Lower leg skin (tissue), 3 donors: Measurements from ENCODE around the gene STARD13.
"Not testable (repeated sequence)": the region's sequence is repeated elsewhere in the genome, so short reads cannot be mapped to it uniquely, and the experiment has no call there.

Experiments used
- POLR2A ChIP-seq, 2 donors: fragments of 450-650 bp; IDR thresholded peaks; one replicate each; pipeline ENCODE4 v1.6.1; 2016 to 2017; ENCODE audit warnings: antibody characterized with exemption in 2 of 2, mild to moderate bottlenecking in 1 of 2, moderate library complexity in 1 of 2
- TF ChIP-seq, protein P1 (sequence below), 3 donors: fragments of 450-650 bp; IDR thresholded peaks; one replicate each; pipeline ENCODE4 v1.5.1; 2016; ENCODE audit warnings: antibody characterized with exemption in 3 of 3, mild to moderate bottlenecking in 3 of 3, moderate library complexity in 2 of 3

DNA sequence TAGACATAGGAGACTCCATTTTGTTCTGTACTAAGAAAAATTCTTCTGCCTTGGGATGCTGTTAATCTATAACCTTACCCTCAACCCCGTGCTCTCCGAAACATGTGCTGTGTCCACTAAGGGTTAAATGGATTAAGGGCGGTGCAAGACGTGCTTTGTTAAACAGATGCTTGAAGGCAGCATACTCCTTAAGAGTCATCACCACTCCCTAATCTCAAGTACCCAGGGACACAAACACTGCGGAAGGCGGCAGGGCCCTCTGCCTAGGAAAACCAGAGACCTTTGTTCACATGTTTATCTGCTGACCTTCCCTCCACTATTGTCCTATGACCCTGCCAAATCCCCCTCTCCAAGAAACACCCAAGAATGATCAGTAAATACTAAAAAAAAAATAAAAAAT lies 43.2 kb downstream of the STARD13 start:
- TF ChIP-seq, protein P1, sequence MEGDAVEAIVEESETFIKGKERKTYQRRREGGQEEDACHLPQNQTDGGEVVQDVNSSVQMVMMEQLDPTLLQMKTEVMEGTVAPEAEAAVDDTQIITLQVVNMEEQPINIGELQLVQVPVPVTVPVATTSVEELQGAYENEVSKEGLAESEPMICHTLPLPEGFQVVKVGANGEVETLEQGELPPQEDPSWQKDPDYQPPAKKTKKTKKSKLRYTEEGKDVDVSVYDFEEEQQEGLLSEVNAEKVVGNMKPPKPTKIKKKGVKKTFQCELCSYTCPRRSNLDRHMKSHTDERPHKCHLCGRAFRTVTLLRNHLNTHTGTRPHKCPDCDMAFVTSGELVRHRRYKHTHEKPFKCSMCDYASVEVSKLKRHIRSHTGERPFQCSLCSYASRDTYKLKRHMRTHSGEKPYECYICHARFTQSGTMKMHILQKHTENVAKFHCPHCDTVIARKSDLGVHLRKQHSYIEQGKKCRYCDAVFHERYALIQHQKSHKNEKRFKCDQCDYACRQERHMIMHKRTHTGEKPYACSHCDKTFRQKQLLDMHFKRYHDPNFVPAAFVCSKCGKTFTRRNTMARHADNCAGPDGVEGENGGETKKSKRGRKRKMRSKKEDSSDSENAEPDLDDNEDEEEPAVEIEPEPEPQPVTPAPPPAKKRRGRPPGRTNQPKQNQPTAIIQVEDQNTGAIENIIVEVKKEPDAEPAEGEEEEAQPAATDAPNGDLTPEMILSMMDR (IDR thresholded peaks at IDR 0.05), result not testable (repeated sequence)
- not testable (repeated sequence) for TF ChIP-seq POLR2A (IDR thresholded peaks at IDR 0.05)
